SK-N-SH treated with all-trans-retinoic acid at 6 μM for 48 hours (cell line): ENCODE results near the gene SYNRG.

Source experiments
- ATAC-seq: fragments of 200-7000 bp; cut with Tn5 transposase; 3 replicates; pipeline ENCODE4 v1.9.1; 2020; ENCODE audit warnings: mild to moderate bottlenecking, moderate library complexity
- BACH2 ChIP-seq: fragments of 250-450 bp; sonication (Bioruptor Pico); IDR thresholded peaks from 2 replicates; pipeline ENCODE4 v1.9.0; 2021; ENCODE audit warnings: mild to moderate bottlenecking, borderline replicate concordance
- CSRNP3 ChIP-seq: fragments of 250-450 bp; sonication (Bioruptor Pico); IDR thresholded peaks from 2 replicates; pipeline ENCODE4 v1.5.1; 2021; ENCODE audit warnings: mild to moderate bottlenecking, moderate library complexity
- ESRRG ChIP-seq: fragments of 250-450 bp; sonication (Bioruptor Pico); IDR thresholded peaks from 2 replicates; pipeline ENCODE4 v1.6.1; 2021; ENCODE audit warnings: mild to moderate bottlenecking
- GLIS3 ChIP-seq: fragments of 250-450 bp; sonication (Bioruptor Pico); IDR thresholded peaks from 2 replicates; pipeline ENCODE4 v1.5.0; 2020; ENCODE audit warnings: mild to moderate bottlenecking, moderate library complexity
- ISL1 ChIP-seq: fragments of 250-450 bp; sonication (Bioruptor Pico); IDR thresholded peaks from 2 replicates; pipeline ENCODE4 v2.1.2; 2022; ENCODE audit warnings: mild to moderate bottlenecking, moderate library complexity
- OSR1 ChIP-seq: fragments of 250-450 bp; sonication (Bioruptor Pico); IDR thresholded peaks from 2 replicates; pipeline ENCODE4 v1.8.0; 2022; ENCODE audit warnings: moderate library complexity, mild to moderate bottlenecking, inconsistent platforms
- POU6F1 ChIP-seq: fragments of 250-450 bp; sonication (Bioruptor Pico); IDR thresholded peaks from 2 replicates; pipeline ENCODE4 v1.8.0; 2021; ENCODE audit warnings: low read depth, mild to moderate bottlenecking, moderate library complexity, borderline replicate concordance
- PPARA ChIP-seq: fragments of 250-450 bp; sonication (Bioruptor Pico); IDR thresholded peaks from 2 replicates; pipeline ENCODE4 v1.5.0; 2020; ENCODE audit warnings: mild to moderate bottlenecking, borderline replicate concordance
- RARB ChIP-seq: fragments of 250-450 bp; sonication (Bioruptor Pico); IDR thresholded peaks from 2 replicates; pipeline ENCODE4 v1.8.0; 2021; ENCODE audit warnings: mild to moderate bottlenecking, moderate library complexity
- SNAI2 ChIP-seq: fragments of 250-450 bp; sonication (Bioruptor Pico); IDR thresholded peaks from 2 replicates; pipeline ENCODE4 v1.5.0; 2020; ENCODE audit warnings: mild to moderate bottlenecking, moderate library complexity
- TCF4 ChIP-seq: fragments of 250-450 bp; sonication (Bioruptor Pico); IDR thresholded peaks from 2 replicates; pipeline ENCODE4 v1.8.0; 2021; ENCODE audit warnings: mild to moderate bottlenecking, moderate library complexity, borderline replicate concordance
- TOX ChIP-seq: fragments of 250-450 bp; sonication (Bioruptor Pico); IDR thresholded peaks from 2 replicates; pipeline ENCODE4 v1.8.0; 2021; ENCODE audit warnings: mild to moderate bottlenecking, moderate library complexity, borderline replicate concordance
- ZC3H10 ChIP-seq: fragments of 250-450 bp; sonication (Bioruptor Pico); IDR thresholded peaks from 2 replicates; pipeline ENCODE4 v1.5.1; 2021; ENCODE audit warnings: mild to moderate bottlenecking, moderate library complexity
- ZFP3 ChIP-seq: fragments of 250-450 bp; sonication (Bioruptor Pico); IDR thresholded peaks from 2 replicates; pipeline ENCODE4 v1.5.0; 2020; ENCODE audit warnings: mild to moderate bottlenecking, moderate library complexity
- ZFP30 ChIP-seq: fragments of 450-650 bp; formaldehyde crosslinking; IDR thresholded peaks from 2 replicates; pipeline ENCODE4 v1.5.0; 2022; ENCODE audit warnings: mild to moderate bottlenecking, moderate library complexity
- ZNF565 ChIP-seq: fragments of 450-650 bp; formaldehyde crosslinking; conservative IDR thresholded peaks from 2 replicates; pipeline ENCODE4 v1.5.0; 2020; ENCODE audit warnings: low read depth, mild to moderate bottlenecking, moderate library complexity
- ZNF70 ChIP-seq: fragments of 450-650 bp; formaldehyde crosslinking; IDR thresholded peaks from 2 replicates; pipeline ENCODE4 v1.5.0; 2020; ENCODE audit warnings: mild to moderate bottlenecking, moderate library complexity
- ZNF8 ChIP-seq: fragments of 450-650 bp; formaldehyde crosslinking; IDR thresholded peaks from 2 replicates; pipeline ENCODE4 v1.5.0; 2020; ENCODE audit warnings: mild to moderate bottlenecking, moderate library complexity
- TF ChIP-seq, protein P1 (sequence below): fragments of 250-450 bp; sonication (Bioruptor Pico); IDR thresholded peaks from 2 replicates; pipeline ENCODE4 v1.5.0; 2020; ENCODE audit warnings: mild to moderate bottlenecking, moderate library complexity
- TF ChIP-seq, protein P2 (sequence below): fragments of 250-450 bp; sonication (Bioruptor Pico); IDR thresholded peaks from 2 replicates; pipeline ENCODE4 v1.8.0; 2020; ENCODE audit warnings: mild to moderate bottlenecking, moderate library complexity, borderline replicate concordance
- TF ChIP-seq, protein P3 (sequence below): fragments of 250-450 bp; sonication (Bioruptor Pico); IDR thresholded peaks from 2 replicates; pipeline ENCODE4 v1.5.1; 2020; ENCODE audit warnings: low read depth, mild to moderate bottlenecking, moderate library complexity

The SYNRG gene

GRCh38 chr17:37604556-37604955 is 4.7 kb downstream of the SYNRG start (continued):
- TF ChIP-seq RARB (no peak), ISL1 (CRISPR knock-in tag) (no peak), CSRNP3 (CRISPR knock-in tag) (no peak), ZC3H10 (CRISPR knock-in tag) (no peak)

DNA sequence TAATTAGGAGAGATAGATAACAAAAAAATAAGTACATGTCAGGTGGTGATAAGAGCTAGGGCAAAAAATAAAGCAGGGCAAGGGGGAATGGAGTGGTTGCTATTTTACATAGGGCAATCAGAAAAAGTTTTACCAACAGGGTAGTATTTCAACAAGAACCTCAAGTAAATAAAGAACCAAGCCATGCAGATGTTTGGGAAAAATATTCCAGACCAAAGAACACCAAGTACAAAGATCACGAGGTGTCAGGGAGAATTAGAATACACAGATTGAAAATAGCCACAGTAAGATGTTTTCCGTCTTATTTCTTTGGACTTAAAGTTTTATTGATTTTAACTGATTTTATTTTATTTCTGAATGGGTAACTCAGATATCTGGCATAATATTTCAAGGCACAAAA is 11.1 kb downstream of the SYNRG start:
- TF ChIP-seq ESRRG (CRISPR knock-in tag), result no peak
- TF ChIP-seq ZNF565, result no peak
- TF ChIP-seq, protein P1, sequence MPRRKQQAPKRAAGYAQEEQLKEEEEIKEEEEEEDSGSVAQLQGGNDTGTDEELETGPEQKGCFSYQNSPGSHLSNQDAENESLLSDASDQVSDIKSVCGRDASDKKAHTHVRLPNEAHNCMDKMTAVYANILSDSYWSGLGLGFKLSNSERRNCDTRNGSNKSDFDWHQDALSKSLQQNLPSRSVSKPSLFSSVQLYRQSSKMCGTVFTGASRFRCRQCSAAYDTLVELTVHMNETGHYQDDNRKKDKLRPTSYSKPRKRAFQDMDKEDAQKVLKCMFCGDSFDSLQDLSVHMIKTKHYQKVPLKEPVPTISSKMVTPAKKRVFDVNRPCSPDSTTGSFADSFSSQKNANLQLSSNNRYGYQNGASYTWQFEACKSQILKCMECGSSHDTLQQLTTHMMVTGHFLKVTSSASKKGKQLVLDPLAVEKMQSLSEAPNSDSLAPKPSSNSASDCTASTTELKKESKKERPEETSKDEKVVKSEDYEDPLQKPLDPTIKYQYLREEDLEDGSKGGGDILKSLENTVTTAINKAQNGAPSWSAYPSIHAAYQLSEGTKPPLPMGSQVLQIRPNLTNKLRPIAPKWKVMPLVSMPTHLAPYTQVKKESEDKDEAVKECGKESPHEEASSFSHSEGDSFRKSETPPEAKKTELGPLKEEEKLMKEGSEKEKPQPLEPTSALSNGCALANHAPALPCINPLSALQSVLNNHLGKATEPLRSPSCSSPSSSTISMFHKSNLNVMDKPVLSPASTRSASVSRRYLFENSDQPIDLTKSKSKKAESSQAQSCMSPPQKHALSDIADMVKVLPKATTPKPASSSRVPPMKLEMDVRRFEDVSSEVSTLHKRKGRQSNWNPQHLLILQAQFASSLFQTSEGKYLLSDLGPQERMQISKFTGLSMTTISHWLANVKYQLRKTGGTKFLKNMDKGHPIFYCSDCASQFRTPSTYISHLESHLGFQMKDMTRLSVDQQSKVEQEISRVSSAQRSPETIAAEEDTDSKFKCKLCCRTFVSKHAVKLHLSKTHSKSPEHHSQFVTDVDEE (CRISPR knock-in tag), result no peak
- no peak for ATAC-seq

DNA sequence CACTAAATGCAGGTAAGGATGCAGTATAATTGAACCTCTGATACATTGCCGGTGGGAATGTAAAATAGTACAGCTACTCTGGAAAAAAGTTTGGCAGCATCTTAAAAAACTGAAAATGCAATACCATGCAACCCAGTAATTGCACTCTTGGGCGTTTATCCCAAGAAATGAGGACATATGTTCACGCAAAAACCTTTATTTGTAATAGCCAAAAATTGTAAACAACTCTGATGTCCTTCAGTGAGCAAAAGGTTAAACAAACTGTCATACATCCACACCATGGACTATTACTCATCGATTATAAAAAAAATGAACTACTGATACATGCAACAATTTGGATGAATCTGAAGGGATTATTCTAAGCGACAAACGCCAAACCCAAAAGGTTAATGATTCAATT is 16.9 kb downstream of the SYNRG start:
- no peak for ATAC-seq
- TF ChIP-seq ZC3H10 (CRISPR knock-in tag) (no peak), ISL1 (CRISPR knock-in tag) (no peak), PPARA (no peak), SNAI2 (CRISPR knock-in tag) (no peak), ZFP30 (CRISPR knock-in tag) (no peak), OSR1 (CRISPR knock-in tag) (no peak), TCF4 (CRISPR knock-in tag) (no peak), POU6F1 (CRISPR knock-in tag) (no peak), GLIS3 (CRISPR knock-in tag) (no peak), ZNF565 (no peak), ZFP3 (no peak), ZNF8 (CRISPR knock-in tag) (no peak)
- TF ChIP-seq, protein P2, sequence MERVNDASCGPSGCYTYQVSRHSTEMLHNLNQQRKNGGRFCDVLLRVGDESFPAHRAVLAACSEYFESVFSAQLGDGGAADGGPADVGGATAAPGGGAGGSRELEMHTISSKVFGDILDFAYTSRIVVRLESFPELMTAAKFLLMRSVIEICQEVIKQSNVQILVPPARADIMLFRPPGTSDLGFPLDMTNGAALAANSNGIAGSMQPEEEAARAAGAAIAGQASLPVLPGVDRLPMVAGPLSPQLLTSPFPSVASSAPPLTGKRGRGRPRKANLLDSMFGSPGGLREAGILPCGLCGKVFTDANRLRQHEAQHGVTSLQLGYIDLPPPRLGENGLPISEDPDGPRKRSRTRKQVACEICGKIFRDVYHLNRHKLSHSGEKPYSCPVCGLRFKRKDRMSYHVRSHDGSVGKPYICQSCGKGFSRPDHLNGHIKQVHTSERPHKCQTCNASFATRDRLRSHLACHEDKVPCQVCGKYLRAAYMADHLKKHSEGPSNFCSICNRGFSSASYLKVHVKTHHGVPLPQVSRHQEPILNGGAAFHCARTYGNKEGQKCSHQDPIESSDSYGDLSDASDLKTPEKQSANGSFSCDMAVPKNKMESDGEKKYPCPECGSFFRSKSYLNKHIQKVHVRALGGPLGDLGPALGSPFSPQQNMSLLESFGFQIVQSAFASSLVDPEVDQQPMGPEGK, result no peak
- TF ChIP-seq, protein P3, sequence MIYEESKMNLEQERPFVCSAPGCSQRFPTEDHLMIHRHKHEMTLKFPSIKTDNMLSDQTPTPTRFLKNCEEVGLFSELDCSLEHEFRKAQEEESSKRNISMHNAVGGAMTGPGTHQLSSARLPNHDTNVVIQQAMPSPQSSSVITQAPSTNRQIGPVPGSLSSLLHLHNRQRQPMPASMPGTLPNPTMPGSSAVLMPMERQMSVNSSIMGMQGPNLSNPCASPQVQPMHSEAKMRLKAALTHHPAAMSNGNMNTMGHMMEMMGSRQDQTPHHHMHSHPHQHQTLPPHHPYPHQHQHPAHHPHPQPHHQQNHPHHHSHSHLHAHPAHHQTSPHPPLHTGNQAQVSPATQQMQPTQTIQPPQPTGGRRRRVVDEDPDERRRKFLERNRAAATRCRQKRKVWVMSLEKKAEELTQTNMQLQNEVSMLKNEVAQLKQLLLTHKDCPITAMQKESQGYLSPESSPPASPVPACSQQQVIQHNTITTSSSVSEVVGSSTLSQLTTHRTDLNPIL, result no peak

- no peak for ATAC-seq
- no peak for TF ChIP-seq TOX (CRISPR knock-in tag)
- no peak for TF ChIP-seq ZFP30 (CRISPR knock-in tag)
- TF ChIP-seq, all 23 proteins: peak for 0
Measured at GRCh38 chr17:37585066-37585465, 24.2 kb downstream of the SYNRG start.

- no peak for TF ChIP-seq ZFP3
- TF ChIP-seq ZC3H10 (CRISPR knock-in tag), result no peak
- no peak for TF ChIP-seq SNAI2 (CRISPR knock-in tag)
- no peak for TF ChIP-seq BACH2
- no peak for TF ChIP-seq ZNF70 (CRISPR knock-in tag)
- TF ChIP-seq RARB, result no peak
- no peak for TF ChIP-seq CSRNP3 (CRISPR knock-in tag)
- TF ChIP-seq, all 23 proteins: peak for 0
- no peak for ATAC-seq
Measured at GRCh38 chr17:37576281-37576680, 32.9 kb downstream of the SYNRG start.
